HL-60 (cell line): ENCODE results near the gene RANBP9.

ENCODE experiments used
- POLR2AphosphoS5 ChIP-seq: IDR thresholded peaks from 2 replicates; pipeline ENCODE4 v1.6.1; 2012; ENCODE audit warnings: low read depth
- TF ChIP-seq, protein P1 (sequence below): IDR thresholded peaks from one replicate; pipeline ENCODE4 v1.5.1; 2011; ENCODE audit warnings: low read length, control low read depth, inconsistent platforms; ENCODE audit not compliant: insufficient read depth

DNA sequence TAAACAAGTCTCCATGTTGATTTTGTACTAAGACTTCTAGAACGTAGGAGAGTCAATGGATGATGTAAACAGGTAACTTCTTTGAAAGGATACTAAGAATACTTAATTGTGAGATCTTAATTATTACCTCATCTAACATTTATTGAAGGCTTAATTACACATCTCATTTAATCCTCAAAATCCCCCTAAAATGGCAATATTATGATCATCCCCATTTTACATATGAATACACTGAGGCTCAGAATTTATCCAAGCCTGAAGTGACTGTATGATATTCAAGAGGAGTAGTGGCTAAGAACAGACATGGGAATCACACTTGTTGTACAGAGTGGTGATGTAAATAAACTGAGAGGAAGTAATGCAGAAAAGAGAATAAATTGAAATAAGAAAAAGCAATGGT, 73.6 kb downstream of the RANBP9 start:
- TF ChIP-seq, protein P1, sequence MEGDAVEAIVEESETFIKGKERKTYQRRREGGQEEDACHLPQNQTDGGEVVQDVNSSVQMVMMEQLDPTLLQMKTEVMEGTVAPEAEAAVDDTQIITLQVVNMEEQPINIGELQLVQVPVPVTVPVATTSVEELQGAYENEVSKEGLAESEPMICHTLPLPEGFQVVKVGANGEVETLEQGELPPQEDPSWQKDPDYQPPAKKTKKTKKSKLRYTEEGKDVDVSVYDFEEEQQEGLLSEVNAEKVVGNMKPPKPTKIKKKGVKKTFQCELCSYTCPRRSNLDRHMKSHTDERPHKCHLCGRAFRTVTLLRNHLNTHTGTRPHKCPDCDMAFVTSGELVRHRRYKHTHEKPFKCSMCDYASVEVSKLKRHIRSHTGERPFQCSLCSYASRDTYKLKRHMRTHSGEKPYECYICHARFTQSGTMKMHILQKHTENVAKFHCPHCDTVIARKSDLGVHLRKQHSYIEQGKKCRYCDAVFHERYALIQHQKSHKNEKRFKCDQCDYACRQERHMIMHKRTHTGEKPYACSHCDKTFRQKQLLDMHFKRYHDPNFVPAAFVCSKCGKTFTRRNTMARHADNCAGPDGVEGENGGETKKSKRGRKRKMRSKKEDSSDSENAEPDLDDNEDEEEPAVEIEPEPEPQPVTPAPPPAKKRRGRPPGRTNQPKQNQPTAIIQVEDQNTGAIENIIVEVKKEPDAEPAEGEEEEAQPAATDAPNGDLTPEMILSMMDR = no peak
- TF ChIP-seq POLR2AphosphoS5 = no peak
